Measurements from ENCODE around the gene GGTLC1.
"Not testable (repeated sequence)": the region's sequence is repeated elsewhere in the genome, so short reads cannot be mapped to it uniquely, and the experiment has no call there.

The GGTLC1 gene

DNA sequence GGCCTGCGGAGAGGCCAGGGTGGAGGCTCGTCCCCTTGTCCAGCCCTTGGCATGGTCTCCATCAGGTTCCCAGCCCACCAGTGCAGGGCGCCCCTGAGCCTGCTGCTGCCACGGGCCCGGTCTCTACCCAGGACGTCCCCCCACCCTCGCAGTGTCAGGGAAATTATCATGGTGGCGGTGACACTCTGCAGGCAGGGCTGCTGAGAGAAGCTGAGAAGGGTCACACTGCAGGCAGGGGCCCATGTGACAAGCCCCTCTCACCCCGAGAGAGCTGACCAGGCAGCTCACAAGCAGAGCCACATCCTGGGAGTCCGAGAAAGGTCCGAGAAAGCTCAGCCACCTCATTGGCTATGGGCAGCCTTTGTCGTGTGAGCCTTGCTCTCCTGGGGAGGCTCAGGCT, 4.9 kb upstream of the GGTLC1 start:
- not testable (repeated sequence) for DNase-seq

DNA sequence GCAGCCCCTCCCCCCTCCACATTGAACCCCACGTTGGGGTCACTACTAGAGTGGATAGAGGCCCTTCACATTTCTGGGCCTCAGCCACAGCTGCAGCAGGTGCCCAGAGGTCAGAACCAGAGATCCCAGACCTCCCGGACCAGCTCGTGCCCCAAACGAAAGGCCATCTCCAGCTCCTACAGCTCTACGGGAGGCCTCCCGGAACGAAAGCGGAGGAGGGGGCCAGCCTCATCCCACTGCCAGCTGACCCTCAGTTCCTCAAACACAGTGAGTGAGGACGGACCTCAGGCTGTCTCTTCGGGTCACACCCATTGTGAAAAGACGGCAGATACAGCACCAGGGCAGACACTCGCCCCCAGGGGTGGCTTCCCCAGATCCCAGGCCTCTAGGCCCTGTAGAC, 1.7 kb upstream of the GGTLC1 start:
- DNase-seq: not testable (repeated sequence)

DNA sequence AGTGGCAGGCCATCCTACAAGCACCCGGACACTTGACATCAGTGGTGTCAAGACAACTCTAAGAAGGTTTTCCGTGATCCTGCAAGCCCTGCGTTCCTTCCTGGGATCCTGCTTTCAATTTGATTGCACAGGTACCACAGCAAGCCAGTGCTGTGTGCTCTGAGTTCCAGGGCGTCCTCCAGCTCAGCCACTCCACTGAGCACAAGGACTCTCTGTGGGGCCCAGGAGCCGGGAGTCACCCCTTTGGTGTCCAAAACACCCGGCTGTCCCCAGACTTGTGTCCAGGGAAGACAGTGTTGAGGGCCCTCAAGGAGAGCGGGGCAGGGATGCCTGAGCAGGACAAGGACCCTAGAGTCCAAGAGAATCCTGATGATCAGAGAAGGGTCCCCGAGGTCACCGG, 387 bp upstream of the GGTLC1 start:
- not testable (repeated sequence) for DNase-seq

DNA sequence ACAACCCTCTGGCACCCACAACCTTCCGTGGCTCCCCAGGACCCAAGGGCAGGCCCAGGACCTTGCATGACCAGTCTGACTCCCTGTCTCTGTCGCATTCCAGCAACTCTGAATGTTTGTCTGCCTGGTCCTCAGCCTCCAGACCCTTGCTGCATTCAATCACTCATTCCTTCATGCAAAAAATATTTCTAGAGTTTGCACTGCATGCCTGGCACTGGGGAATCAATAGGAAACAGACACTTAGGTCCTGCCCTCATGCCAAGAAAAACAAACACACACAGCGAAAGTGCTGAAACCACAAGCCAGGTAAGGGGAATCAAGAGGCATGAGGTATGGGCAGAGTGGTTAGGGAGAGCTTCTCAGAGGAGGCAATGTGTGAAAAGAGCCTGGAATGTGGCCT, 1.9 kb downstream of the GGTLC1 start:
- not testable (repeated sequence) for DNase-seq

DNA sequence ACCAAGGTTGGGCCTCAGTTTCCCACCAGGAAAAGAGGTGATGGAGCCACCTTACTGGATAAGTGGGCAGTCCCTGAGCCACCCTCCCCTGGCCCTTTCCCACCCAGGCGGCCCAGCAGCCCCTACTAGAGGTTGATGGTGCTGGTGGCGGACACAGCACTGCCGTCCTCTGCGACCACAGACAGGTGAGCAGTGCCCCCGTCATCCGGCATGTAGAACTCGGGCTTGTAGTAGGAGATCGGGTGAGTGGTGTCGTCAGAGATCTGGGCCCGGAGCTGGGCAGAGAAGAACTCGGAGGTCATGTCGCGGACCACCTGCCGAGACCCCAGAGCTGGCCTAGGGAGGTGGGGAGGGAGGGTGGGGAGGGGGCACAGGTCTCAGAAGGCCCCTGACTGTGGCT, 2.3 kb downstream of the GGTLC1 start:
- not testable (repeated sequence) for DNase-seq

DNA sequence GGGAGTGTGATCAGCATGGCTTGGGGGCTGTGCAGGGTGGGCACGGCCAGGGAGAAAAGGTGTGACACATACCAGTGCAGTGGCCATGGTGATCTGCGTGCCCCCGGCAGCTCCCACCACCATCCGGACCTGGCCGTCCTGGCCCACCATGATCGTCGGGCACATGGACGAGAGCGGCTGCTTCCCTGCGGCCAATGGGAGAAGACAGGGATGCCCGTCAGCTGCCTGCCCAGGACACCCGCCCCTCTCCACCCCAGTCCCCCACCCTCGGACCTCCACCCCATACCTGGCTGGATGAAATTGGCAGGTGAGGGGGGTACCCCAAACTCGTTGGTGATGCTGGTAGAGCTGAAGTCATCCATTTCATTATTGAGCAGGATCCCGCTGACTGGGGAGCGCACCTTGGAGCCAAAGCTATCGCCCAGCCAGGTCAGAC, 2.8 kb downstream of the GGTLC1 start:
- DNase-seq: not testable (repeated sequence)

DNA sequence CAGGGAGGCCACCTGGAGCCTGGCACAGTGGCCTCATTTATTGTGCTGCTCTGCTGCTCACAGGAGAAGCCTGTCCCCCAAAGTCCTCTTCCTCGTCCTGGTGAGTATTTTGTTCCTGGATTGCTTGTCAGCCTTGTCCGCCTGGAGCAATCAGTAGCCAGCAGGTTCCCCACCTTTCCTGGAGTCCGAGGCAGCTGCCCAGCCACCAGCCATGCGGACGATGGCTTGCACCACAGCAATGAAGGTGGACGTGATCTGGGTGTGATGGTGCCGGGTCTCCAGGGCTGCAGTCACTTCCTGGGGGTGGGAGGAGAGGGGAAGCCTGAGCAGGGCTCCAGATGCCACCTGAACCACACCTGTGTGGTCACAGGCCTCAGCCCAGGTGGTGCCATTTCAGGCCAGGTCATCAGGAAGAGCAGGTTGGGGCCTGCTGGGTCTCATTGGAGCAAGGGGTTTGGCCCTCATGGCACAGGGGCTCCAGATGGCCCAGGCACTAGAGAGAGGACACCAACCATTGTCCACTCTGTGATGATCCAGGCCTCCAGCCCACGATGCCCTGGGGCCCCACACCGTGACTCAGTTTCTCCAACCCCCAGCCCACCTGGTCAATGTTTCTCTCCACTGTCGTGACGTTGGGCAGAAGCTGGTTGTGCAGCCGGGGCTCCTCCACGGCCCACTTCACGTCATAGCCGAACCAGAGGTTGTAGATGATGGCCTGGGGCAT, 3.4 kb downstream of the GGTLC1 start:
- DNase-seq: not testable (repeated sequence)

DNA sequence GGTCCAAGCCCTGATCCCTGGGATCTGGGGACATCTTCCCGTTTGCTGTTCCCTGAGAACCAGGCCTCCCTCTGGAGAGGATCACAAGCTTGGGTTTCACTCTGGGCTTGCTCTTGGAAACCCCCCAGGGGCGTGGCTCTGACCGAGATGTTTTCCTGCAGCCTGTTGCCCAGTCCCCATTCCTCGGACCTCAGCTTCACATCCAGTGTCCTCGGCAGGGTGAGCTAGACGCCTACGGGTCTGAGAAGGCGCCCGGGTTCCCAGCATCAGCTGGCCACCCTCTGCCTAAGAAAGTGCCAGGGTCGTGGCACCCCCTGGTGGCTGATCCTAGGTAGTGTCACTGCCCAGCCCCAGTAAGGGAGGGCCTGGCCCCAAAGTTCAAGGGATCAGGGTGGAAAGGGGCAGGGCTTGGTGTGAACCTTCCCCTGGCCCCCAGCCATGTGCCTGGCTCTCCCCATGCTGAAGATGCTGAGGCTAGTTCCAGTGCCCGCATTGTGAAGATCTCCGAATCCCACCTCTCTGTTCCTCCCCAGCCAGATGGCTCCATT, 4.0 kb downstream of the GGTLC1 start:
- not testable (repeated sequence) for DNase-seq

DNA sequence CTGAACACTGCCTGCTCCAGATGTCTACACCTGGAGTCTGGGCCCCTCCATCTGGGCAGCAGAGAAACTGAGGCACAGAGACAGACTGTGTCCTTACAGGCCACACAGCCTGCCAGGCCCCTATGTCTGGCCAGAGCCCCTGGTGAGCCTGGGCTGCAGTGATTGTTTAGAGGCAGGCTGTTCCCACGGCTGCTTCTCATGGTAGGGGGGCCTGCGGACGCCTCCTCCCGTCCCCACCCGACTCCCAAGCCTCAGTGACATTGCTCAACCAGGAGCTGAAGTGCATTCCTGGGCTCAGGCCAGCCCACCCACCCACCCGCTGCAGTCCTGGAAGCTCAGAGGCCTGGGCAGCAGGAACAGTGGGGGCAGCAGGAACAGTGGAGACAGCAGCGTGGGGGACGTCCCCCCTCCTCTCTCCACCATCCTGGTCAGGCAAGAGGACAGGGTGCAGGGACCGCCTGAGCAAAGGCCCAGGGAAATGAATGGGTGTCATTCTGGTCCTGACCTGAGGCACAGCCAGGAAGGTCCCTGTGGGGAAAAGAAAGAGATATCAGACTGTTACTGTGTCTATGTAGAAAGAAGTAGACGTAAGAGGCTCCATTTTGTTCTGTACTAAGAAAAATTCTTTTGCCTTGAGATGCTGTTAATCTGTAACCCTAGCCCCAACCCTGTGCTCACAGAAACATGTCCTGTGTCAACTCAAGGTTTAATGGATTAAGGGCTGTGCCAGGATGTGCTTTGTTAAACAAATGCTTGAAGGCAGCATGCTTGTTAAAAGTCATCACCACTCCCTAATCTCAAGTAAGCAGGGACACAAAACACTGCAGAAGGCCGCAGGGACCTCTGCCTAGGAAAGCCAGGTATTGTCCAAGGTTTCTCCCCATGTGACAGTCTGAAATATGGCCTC, 6.2 kb downstream of the GGTLC1 start:
- not testable (repeated sequence) for DNase-seq

DNA sequence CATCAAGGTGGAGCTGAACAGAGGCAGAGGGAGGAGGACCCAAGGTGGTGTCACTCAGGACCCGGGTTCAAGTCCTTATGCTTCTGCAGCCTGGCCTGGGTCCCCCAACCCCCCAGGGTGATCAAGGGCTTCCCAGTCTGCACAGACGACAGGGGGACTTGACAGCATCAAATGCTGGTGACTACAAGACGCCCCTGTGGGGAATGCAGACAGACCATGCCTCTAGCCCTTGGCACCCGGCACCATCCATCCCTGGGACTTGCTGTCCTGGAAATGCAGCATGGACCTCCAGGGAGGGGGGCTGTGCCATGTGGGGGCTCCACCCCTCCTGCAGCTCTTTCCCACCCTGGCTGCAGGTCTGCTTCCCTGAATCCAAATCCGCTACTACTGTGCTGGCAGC, 7.1 kb downstream of the GGTLC1 start:
- not testable (repeated sequence) for DNase-seq

DNA sequence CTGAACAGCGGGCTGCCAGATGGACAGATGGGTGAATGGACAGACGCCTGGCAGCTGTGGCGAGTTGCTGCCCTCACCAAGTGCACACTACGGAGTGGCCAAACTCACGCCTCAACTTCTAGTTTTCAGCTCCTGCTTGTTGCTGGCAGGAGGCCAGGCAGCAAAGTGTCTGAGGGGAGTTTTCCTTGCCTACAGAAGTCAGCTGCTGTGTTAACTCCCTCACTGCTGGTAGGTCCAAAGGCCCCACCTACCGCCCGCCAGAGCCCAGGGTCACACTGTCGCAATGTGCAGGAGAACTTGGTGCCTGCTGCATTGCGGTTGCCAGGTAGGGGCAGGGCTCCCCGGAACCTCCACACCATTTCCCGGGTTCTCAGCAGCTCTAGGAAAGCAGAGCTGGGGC, 7.6 kb downstream of the GGTLC1 start:
- DNase-seq: not testable (repeated sequence)

DNA sequence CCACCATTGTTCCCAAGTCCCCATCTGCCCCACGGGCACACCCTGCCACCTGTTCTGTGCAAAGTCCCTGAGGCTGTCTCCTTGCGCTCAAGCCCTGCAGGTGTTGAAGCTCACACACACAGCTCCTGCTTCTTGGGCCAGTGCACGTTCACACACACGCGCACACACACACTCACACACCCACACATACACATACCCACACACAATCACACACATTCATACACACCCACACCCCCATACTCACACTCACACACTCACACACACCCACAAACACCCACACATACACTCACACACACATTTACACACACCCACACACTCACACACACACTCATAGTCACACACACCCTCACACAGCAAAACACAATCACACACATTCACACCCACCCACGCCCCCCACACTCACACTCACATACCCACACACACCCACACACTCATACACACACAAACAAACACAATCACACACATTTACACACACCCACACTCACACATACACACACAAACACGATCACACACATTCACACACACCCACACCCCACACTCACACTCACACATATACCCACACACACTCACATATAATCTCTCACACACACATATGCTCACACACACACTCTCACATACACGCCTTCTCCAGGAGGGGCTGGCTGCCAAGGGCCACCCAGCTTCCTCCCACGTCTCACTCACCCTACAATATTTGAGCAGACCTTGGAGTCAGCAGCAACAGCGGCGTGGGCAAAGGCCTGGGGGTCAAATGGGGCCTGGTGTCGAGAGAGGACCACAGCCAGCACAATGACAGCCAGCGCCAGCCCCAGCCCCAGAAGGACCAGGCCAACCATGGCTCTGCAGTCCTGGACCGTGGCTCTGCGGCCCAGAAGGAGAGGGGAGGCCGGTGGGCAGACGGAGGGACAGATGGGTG, 8.4 kb downstream of the GGTLC1 start:
- not testable (repeated sequence) for DNase-seq

DNA sequence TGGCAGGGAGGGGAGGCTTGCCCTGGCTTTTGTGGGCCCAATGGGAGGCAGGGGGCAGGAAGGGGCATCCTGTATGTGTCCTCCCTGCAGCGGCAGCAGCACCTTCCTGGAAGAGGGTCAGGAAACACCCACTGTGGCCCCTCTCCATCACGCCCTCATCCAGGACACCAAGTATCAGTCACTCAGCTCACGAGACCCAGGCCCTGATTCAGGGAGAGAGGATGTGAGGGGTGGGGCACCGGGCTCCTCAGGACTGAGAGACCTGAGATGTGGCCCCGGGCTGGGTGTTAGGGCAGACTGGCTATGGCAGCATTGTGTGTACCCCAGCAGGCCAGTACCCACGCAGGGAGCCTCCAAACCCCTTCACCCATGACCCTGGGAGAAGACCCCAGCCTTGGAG, 9.2 kb downstream of the GGTLC1 start:
- DNase-seq: not testable (repeated sequence)

DNA sequence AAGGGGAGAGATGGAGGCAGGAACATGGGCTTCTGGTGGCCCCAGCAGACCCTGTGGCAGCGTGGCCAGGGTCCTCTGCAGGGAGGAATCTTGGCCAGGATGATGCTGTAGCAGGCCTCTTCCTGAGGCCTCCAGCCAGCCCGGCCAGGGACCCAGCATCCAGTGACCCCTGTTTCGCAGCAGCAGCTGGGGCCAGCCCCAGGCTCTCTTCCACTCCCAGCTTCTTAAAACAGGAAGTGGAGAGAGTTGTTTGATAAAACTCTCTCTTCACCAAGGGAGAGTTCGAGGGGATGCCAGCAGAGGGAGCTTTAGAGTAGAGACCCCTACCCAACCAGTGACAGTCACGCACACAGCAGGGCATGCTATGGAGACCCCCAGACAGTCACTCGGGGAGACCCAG, 10.1 kb downstream of the GGTLC1 start:
- DNase-seq: not testable (repeated sequence)

DNA sequence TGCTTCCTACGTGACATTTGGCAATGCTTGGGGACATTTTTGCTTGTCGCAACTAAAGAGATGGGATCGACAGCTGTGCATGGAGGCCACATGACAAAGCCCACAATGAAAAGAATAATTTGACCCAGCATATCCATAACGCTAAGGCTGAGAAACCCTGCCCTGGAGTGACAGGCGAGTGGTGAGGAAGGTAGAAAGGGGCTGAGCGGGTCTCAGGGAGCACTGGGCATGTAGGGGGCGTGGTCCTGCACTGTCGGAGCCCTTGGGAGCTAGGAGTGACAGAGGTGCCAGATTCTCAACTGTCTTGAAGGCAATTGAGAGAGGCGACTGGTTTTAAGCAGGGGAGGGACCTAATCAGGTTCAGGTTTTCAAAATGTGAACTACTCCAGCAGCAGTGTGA, 13.6 kb downstream of the GGTLC1 start:
- no peak for DNase-seq

DNA sequence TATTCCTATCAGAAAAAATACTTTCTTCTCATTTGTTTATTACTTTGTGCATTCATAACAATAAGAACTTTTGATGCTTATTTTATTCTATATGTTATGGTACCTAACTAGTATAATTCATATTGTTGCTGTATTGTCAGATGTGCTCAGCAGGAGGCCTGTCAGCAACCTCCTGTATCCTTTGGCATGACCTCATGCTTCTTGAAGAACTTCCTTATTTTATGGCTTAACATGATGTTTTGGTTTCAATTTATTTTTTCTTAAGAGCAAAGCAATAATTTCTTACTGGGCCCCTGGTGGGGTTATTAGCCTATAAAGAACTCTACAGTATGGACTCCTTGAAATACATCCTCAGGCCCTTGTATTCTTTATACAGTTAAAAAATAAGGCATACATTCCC, 17.3 kb downstream of the GGTLC1 start:
- no peak for DNase-seq

DNA sequence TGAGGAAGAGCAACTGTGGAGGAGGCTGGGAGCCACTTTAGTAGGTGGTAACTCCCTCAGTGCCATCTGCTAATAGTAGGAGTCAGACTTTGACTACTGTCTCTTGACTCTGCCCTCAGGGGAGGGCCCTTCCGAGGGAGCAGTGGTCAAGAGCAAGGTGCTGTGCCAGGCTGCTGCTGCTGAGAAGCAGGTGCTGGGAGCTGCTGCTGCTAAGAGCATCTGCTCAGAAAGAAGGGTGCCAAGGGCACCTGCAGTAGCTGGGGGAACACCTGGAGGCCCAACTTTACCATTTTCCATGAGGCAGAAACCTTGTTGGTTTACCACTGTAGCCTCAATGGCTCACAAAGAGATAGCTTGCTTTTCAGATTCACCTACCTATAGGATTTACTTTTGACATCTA, 18.5 kb downstream of the GGTLC1 start:
- DNase-seq: no peak

DNA sequence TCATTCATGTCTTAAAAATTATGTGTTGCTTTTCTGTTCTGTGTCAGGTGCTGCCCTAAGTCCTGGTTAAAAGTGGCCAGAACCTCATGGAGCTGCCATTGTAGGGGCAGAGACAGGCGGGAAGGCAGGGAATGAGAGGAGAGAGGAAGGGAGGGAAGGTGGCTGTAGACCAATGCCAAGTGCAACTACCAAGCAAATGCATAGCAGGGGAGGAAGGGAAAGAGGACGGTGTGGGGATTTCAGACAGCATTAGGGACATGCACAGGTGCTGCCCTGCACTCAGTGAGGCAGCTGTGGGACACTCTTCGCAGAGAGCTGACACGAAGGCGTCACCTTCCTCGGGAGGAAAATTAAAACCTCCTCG, 21.0 kb downstream of the GGTLC1 start:
- DNase-seq: no peak

DNA sequence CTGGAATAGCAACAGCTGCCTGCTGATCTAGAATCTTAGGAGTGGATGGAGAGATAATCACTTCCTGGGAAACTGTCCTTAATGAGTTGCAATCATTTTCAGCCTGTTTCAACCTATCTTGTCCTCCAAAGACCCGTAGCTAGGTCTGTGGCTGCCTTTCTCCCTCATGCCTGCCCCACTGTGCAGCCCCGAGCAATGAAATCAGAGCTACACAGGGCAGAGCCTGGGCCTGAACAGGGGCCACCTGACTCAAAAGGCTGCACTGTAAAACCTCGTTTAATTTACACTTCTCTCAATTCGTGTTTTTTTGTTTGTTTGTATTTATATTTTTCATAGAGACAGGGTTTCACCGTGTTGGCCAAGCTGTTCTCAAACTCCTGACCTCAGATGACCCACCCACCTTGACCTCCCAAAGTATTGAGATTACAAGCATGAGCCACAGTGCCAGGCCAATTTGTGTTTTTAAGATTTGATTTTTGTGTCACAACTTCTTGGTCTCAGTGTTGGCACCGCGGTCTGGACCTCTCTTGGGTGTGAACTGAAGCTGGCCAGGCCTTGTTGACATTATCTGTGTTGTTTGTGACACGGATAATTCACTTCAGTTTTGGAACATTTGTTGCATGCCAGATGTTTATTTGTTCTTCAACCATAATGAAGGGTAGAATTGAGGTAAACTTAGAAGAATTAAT, 21.5 kb downstream of the GGTLC1 start:
- no peak for DNase-seq

DNA sequence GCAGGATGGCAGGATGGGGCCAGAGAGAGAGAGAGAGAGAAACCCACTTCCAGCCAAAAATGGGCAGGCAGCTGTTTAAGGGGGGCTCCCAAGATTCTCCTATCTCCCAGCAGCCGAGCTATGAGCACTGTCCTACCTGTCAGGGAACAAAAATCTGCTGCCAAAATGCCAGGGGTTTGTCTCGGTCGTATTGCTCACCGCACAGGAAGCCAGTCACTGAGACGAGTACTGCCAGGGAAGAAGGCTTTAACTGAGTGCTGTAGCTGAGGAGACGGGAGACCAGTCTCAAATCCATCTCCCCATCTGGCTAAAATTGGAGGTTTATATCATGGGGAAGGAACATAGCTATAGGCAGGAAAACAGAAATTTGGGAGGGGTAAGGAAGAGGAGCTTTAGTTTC, 22.3 kb downstream of the GGTLC1 start:
- no peak for DNase-seq

DNA sequence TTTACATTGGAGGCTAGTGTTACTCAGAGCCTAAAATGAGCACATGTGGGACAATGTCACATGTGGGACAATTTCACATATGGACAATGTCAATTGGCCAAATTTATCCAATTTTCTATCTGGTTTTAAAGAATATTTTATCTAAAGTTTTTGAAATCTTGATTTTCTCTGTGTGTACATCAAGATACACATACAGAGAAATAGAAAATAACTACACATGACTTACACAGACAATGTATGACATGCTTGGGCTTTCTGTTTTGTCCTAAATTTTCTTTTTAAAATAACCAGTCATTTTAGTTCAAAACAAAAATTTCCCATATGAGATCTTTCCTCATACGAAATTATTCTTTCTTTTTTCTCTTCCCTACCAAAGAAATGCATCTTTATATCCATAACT, 24.6 kb downstream of the GGTLC1 start:
- no peak for DNase-seq

DNA sequence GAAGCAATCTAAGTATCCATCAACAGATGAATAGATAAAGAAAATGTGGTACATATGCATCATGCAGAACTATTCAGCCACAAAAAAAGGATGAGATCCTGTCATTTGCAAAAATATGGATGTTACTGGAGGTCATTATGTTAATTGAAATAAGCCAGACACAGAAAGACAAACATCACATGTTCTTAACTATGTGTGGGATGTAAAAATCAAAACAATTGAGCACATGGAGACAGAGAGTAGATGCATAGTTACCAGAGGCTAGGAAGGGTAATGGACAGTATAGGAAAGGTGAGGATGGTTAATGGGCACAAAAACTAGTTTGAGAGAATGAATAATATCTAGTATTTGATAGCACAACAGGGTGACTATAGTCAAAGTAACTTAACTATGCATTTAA, 26.3 kb downstream of the GGTLC1 start:
- DNase-seq: no peak
